Gastroesophageal sphincter (tissue), 3 donors: ENCODE results near the gene TBC1D5.

ENCODE experiments used
- CTCF ChIP-seq, 4 experiments: fragments of 200-600 bp in 2 of 4; fragments of 450-650 bp in 2 of 4; sonication (generic) in 1 of 4; IDR thresholded peaks; one replicate each; pipeline ENCODE4 v1.5.1; 2017 to 2019; ENCODE audit warnings: antibody characterized with exemption in 4 of 4, mild to moderate bottlenecking in 2 of 4, moderate library complexity in 2 of 4
- EP300 ChIP-seq: sonication (generic); formaldehyde crosslinking; IDR thresholded peaks from one replicate; pipeline ENCODE4 v1.6.1; 2017; ENCODE audit warnings: antibody characterized with exemption, mild to moderate bottlenecking
- POLR2AphosphoS5 ChIP-seq: sonication (generic); formaldehyde crosslinking; IDR thresholded peaks from one replicate; pipeline ENCODE4 v1.6.1; 2017; ENCODE audit warnings: antibody characterized with exemption

GRCh38 chr3:17431484-17432045 lies 310.9 kb downstream of the TBC1D5 start:
- no peak for TF ChIP-seq POLR2AphosphoS5
- TF ChIP-seq EP300 = no peak
- TF ChIP-seq CTCF (IDR thresholded peaks at IDR 0.05) = no peak
